ENCODE measurements around the gene CEACAM6. TPM values are rescaled to one million over a fixed set of nuclear protein-coding genes. Genes with fewer than 3 reads are reported as not detected.

CEACAM6 gene
- polyA plus RNA-seq, 1 of the 3 experiments (the other 2 are of a cell fraction): not detected

- CTCF ChIA-PET: interaction anchor here (0.6 to 5.3 kb wide), 25 partner anchors 8 to 533 kb away, joined by 3 to 33 read pairs (median 5); partner anchors contain the start of gene CEACAM3
- Histone ChIP-seq H3K27ac (ENCODE audit: low read depth in 2 of 2, low read length in 1 of 2) (no peak overlapping the region), H3F3A (replicated peaks; ENCODE audit: insufficient read depth) (no peaks in the 10 kb centered on the region), H3K36me3 (replicated peaks in 1 of 2; ENCODE audit: control insufficient read depth in 1 of 2, insufficient read depth in 2 of 2, low read length in 1 of 2) (no peaks in the 10 kb centered on the region), H3K27me3 (ENCODE audit: insufficient read depth) (peaks cover 17% of the 10 kb centered on the region; the same call in 1 of the 2 replicates), H4K20me1 (ENCODE audit: insufficient read depth) (no peaks in the 10 kb centered on the region), H3K9ac (no peak overlapping the region), H3K4me1 (ENCODE audit: control insufficient read depth in 1 of 2, insufficient read depth in 2 of 2, low read depth in 1 of 2, low read length in 1 of 2) (no peaks in the 10 kb centered on the region), H3K4me3 (ENCODE audit: low read depth in 2 of 2, low read length in 1 of 2) (peak overlapping the region in 1 of 2 experiments; percentile 12; a peak in 1 of 4 replicates), H2AFZ (ENCODE audit: low read depth) (no peak overlapping the region), H3K79me2 (ENCODE audit: insufficient read depth) (no peaks in the 10 kb centered on the region), H3K4me2 (no peak overlapping the region), H3K9me2 (no peaks in the 10 kb centered on the region), H3K9me3 (no peaks in the 10 kb centered on the region)
- POLR2A ChIA-PET: no interaction called here
- 1% methylated on average over 4 of the region's 4 CpGs for WGBS (ENCODE audit: low lambda C conversion rate)
- TF ChIP-seq NFIC (IDR thresholded peaks at IDR 0.05; ENCODE audit: borderline replicate concordance) (no peak), YY1 (IDR thresholded peaks at IDR 0.05; ENCODE audit: low read depth) (no peak), TEAD4 (IDR thresholded peaks at IDR 0.05; ENCODE audit: borderline replicate concordance, insufficient read depth) (no peak), RAD21 (IDR thresholded peaks at IDR 0.05; ENCODE audit: low read length) (0 out of 2 replicates have a peak, but pooled peaks have one; percentile 15), CTCF (IDR thresholded peaks at IDR 0.05) (peak; percentile 76), EZH2phosphoT487 (IDR thresholded peaks at IDR 0.05; ENCODE audit: borderline replicate concordance, low read depth) (no peak), POLR2AphosphoS5 (IDR thresholded peaks at IDR 0.05; ENCODE audit: low read depth, low read length) (no peak)
- TF ChIP-seq, protein P1, sequence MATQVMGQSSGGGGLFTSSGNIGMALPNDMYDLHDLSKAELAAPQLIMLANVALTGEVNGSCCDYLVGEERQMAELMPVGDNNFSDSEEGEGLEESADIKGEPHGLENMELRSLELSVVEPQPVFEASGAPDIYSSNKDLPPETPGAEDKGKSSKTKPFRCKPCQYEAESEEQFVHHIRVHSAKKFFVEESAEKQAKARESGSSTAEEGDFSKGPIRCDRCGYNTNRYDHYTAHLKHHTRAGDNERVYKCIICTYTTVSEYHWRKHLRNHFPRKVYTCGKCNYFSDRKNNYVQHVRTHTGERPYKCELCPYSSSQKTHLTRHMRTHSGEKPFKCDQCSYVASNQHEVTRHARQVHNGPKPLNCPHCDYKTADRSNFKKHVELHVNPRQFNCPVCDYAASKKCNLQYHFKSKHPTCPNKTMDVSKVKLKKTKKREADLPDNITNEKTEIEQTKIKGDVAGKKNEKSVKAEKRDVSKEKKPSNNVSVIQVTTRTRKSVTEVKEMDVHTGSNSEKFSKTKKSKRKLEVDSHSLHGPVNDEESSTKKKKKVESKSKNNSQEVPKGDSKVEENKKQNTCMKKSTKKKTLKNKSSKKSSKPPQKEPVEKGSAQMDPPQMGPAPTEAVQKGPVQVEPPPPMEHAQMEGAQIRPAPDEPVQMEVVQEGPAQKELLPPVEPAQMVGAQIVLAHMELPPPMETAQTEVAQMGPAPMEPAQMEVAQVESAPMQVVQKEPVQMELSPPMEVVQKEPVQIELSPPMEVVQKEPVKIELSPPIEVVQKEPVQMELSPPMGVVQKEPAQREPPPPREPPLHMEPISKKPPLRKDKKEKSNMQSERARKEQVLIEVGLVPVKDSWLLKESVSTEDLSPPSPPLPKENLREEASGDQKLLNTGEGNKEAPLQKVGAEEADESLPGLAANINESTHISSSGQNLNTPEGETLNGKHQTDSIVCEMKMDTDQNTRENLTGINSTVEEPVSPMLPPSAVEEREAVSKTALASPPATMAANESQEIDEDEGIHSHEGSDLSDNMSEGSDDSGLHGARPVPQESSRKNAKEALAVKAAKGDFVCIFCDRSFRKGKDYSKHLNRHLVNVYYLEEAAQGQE (IDR thresholded peaks at IDR 0.05; ENCODE audit: low read depth, low read length): no peak
- peak; percentile 49 for DNase-seq
These were observed 1.3 kb upstream of the CEACAM6 start for GRCh38 chr19:41753936-41754529.

DNA sequence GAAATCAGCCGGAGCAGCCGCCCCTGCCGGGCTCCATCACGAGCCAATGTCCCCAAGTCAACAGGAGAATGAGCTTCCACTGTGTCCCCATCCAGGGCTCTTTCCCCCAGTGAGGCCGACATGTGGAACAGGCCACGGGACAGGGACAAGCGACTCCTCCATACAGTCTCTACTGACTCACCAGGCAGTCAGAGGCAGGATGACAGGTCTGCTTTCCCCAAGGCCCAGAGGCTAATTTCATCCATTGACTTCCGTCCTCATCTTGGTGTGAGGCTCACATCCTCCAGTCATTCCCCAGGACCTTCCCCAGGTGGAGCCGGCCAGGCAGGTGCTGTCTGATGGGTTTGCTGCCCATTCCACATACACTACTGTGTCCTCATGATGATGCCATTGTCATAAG lies 3.5 kb downstream of the CEACAM6 start:
- Histone ChIP-seq H3K4me2 (no peak overlapping the region), H3K4me1 (ENCODE audit: control insufficient read depth in 1 of 2, insufficient read depth in 2 of 2, low read depth in 1 of 2, low read length in 1 of 2) (no peaks in the 10 kb centered on the region), H3K9me2 (no peaks in the 10 kb centered on the region), H3K4me3 (ENCODE audit: low read depth in 2 of 2, low read length in 1 of 2) (no peak overlapping the region), H3K36me3 (replicated peaks in 1 of 2; ENCODE audit: control insufficient read depth in 1 of 2, insufficient read depth in 2 of 2, low read length in 1 of 2) (no peaks in the 10 kb centered on the region), H3K9ac (no peak overlapping the region), H3K79me2 (ENCODE audit: insufficient read depth) (no peaks in the 10 kb centered on the region), H3K27me3 (ENCODE audit: insufficient read depth) (peaks cover 18% of the 10 kb centered on the region; the same call in 1 of the 2 replicates), H3F3A (replicated peaks; ENCODE audit: insufficient read depth) (no peaks in the 10 kb centered on the region), H3K9me3 (no peaks in the 10 kb centered on the region), H2AFZ (ENCODE audit: low read depth) (no peak overlapping the region), H4K20me1 (ENCODE audit: insufficient read depth) (no peaks in the 10 kb centered on the region), H3K27ac (ENCODE audit: low read depth in 2 of 2, low read length in 1 of 2) (no peak overlapping the region)
- WGBS (ENCODE audit: low lambda C conversion rate): 7% methylated on average over 8 of the region's 9 CpGs
- ChIA-PET CTCF (no interaction called here), POLR2A (no interaction called here)
- no peak for DNase-seq
- TF ChIP-seq SIN3A (IDR thresholded peaks at IDR 0.05; ENCODE audit: borderline replicate concordance, low read depth, low read length) (no peak), PBX3 (IDR thresholded peaks at IDR 0.05) (no peak), TEAD4 (IDR thresholded peaks at IDR 0.05; ENCODE audit: borderline replicate concordance, insufficient read depth) (no peak), RCOR1 (IDR thresholded peaks at IDR 0.05; ENCODE audit: low read length) (no peak), ZBTB33 (IDR thresholded peaks at IDR 0.05; ENCODE audit: borderline replicate concordance, low read depth) (no peak), RAD21 (IDR thresholded peaks at IDR 0.05; ENCODE audit: low read length) (no peak), RFX5 (IDR thresholded peaks at IDR 0.05; ENCODE audit: low read length) (no peak), SMC3 (IDR thresholded peaks at IDR 0.05; ENCODE audit: low read depth, low read length) (no peak), EP300 (IDR thresholded peaks at IDR 0.05; ENCODE audit: borderline replicate concordance in 1 of 2, low read depth in 1 of 2, low read length in 1 of 2) (no peak), JUND (IDR thresholded peaks at IDR 0.05) (no peak), FOXM1 (IDR thresholded peaks at IDR 0.05; ENCODE audit: low read depth) (no peak), EZH2phosphoT487 (IDR thresholded peaks at IDR 0.05; ENCODE audit: borderline replicate concordance, low read depth) (no peak)
- TF ChIP-seq, protein P2, sequence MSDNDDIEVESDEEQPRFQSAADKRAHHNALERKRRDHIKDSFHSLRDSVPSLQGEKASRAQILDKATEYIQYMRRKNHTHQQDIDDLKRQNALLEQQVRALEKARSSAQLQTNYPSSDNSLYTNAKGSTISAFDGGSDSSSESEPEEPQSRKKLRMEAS (IDR thresholded peaks at IDR 0.05; ENCODE audit: low read depth): no peak

Measured in SK-N-SH (cell line).